G401 (cell line): ENCODE results near the gene KIF3A. TPM values are rescaled to one million over a fixed set of nuclear protein-coding genes. Genes with fewer than 3 reads are reported as not detected.
"Not testable (repeated sequence)": the region's sequence is repeated elsewhere in the genome, so short reads cannot be mapped to it uniquely, and the experiment has no call there.

Experiments
- DNase-seq: peaks from one replicate; pipeline ENCODE4 v3.0.0-alpha.2; 2015; ENCODE audit warnings: low spot score
- in situ Hi-C: cut with HindIII; loops from 2 replicates; pipeline ENCODE4 v1.10.0; 2016; ENCODE audit warnings: low sequenced_read_pairs, mixed read lengths
- total RNA-seq: library from RNA; depleted of rRNA; stranded (reverse); fragments of >200 nt; shearing (Covaris generic); gene quantifications from 2 replicates; pipeline ENCODE4 v1.2.3, GENCODE V29; 2014

KIF3A gene
- total RNA-seq, 1 experiment from 2014 or later, result 6.4 TPM

- in situ Hi-C loops, result no loop called here
- DNase-seq, result no peak
These were observed 4.8 kb upstream of the KIF3A start for GRCh38 chr5:132742158-132742557.

GRCh38 chr5:132739232-132739631 lies 1.9 kb upstream of the KIF3A start:
- no peak for DNase-seq
- in situ Hi-C loops, result no loop called here

- peak; percentile 21 for DNase-seq
- in situ Hi-C loops, result no loop called here
These were observed 786 bp upstream of the KIF3A start for GRCh38 chr5:132737982-132738681.

- in situ Hi-C loops, result no loop called here
- DNase-seq, result no peak
These were observed 2.7 kb downstream of the KIF3A start for GRCh38 chr5:132734687-132735086.

- DNase-seq, result no peak
- in situ Hi-C loops, result no loop called here
These were observed 3.7 kb downstream of the KIF3A start for GRCh38 chr5:132733499-132734148.

- no peak for DNase-seq
- in situ Hi-C loops, result no loop called here
These were observed 7.5 kb downstream of the KIF3A start for GRCh38 chr5:132729896-132730295.

GRCh38 chr5:132725745-132726144 lies 11.6 kb downstream of the KIF3A start:
- no peak for DNase-seq
- in situ Hi-C loops, result no loop called here

GRCh38 chr5:132718544-132719312 lies 18.6 kb downstream of the KIF3A start:
- in situ Hi-C loops, result no loop called here
- DNase-seq, result no peak

- in situ Hi-C loops, result no loop called here
- peak; percentile 22 for DNase-seq
These were observed 22.7 kb downstream of the KIF3A start for GRCh38 chr5:132714456-132715307.

- in situ Hi-C loops, result no loop called here
- DNase-seq, result no peak
These were observed 28.7 kb downstream of the KIF3A start for GRCh38 chr5:132708645-132709044.

- in situ Hi-C loops, result no loop called here
- DNase-seq, result no peak
These were observed 32.5 kb downstream of the KIF3A start for GRCh38 chr5:132704875-132705274.

- in situ Hi-C loops, result no loop called here
- no peak for DNase-seq
These were observed 41.4 kb downstream of the KIF3A start for GRCh38 chr5:132695956-132696355.

GRCh38 chr5:132692632-132692967 lies 44.7 kb downstream of the KIF3A start:
- in situ Hi-C loops, result no loop called here
- DNase-seq, result no peak

GRCh38 chr5:132691755-132692631 lies 45.4 kb downstream of the KIF3A start:
- in situ Hi-C loops, DNase-seq: not testable (repeated sequence)

- in situ Hi-C loops, result no loop called here
- DNase-seq, result no peak
These were observed 47.2 kb downstream of the KIF3A start for GRCh38 chr5:132690156-132690555.

- DNase-seq, result no peak
- in situ Hi-C loops, result no loop called here
These were observed 47.8 kb downstream of the KIF3A start for GRCh38 chr5:132689513-132689912.

- in situ Hi-C loops, result no loop called here
- no peak for DNase-seq
These were observed 48.6 kb downstream of the KIF3A start for GRCh38 chr5:132688536-132689339.

GRCh38 chr5:132687995-132688394 lies 49.4 kb downstream of the KIF3A start:
- no peak for DNase-seq
- in situ Hi-C loops, result no loop called here
